HEK293T (cell line): Measurements from ENCODE around the gene PABPN1.

Source experiments
- ARNT ChIP-seq: fragments of 450-650 bp; IDR thresholded peaks from 2 replicates; pipeline ENCODE4 v1.6.1; 2017; ENCODE audit warnings: mild to moderate bottlenecking
- BHLHE40 ChIP-seq: fragments of 450-650 bp; IDR thresholded peaks from 2 replicates; pipeline ENCODE4 v1.6.1; 2016; ENCODE audit warnings: mild to moderate bottlenecking, moderate library complexity, borderline replicate concordance
- CTBP1 ChIP-seq: fragments of 450-650 bp; IDR thresholded peaks from 2 replicates; pipeline ENCODE4 v1.6.1; 2016; ENCODE audit warnings: borderline replicate concordance
- FOXA1 ChIP-seq: fragments of 450-650 bp; IDR thresholded peaks from 2 replicates; pipeline ENCODE4 v1.6.1; 2016; ENCODE audit warnings: mild to moderate bottlenecking
- FOXK2 ChIP-seq: fragments of 450-650 bp; IDR thresholded peaks from 2 replicates; pipeline ENCODE4 v1.6.1; 2016; ENCODE audit warnings: mild to moderate bottlenecking
- FOXM1 ChIP-seq: fragments of 450-650 bp; IDR thresholded peaks from 2 replicates; pipeline ENCODE4 v1.6.1; 2017; ENCODE audit warnings: mild to moderate bottlenecking, borderline replicate concordance
- L3MBTL2 ChIP-seq: fragments of 450-650 bp; conservative IDR thresholded peaks from 2 replicates; pipeline ENCODE4 v1.6.1; 2016; ENCODE audit warnings: mild to moderate bottlenecking
- NFRKB ChIP-seq: fragments of 450-650 bp; IDR thresholded peaks from 2 replicates; pipeline ENCODE4 v1.6.1; 2016; ENCODE audit warnings: mild to moderate bottlenecking, moderate library complexity
- SUZ12 ChIP-seq: fragments of 450-650 bp; IDR thresholded peaks from 2 replicates; pipeline ENCODE4 v1.6.1; 2016; ENCODE audit warnings: mild to moderate bottlenecking
- TF ChIP-seq, protein P1 (sequence below): fragments of 450-650 bp; IDR thresholded peaks from 2 replicates; pipeline ENCODE4 v1.6.1; 2016

DNA sequence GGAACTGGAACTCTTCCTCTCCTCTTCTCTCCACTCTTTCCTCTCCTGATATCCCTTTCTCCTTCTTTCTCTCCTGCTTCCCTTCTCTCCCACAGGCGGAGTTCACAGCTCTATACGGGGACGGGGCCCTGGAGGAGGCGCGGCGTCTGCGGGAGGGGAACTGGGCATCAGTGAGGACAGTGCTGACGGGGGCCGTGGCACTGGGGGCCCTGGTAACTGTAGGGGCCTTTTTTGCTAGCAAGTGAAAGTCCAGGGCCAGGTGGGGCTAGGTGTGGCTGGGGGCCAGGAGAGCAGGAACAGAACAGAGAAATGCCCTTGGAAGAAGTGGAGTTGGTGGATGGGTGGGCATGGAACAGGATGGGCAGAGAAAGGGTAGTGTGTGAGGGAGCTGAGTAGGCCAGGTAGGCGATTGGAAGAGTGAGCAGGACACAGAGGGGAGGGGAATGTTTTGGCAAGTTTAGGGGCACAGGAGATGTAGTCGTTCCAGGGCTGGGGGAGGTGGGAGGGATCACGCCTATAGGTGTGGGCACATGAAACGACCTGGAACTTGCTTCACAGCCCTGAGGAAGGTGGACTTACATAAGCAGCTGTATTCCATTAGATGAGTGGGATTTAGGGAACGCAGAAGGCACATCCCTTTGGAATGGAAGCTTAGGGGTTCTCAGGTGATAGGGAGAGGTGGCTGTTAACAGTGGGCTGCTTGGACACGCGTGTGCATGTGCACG is 12.4 kb upstream of the PABPN1 start:
- TF ChIP-seq NFRKB, result no peak
- no peak for TF ChIP-seq SUZ12
- TF ChIP-seq, protein P1, sequence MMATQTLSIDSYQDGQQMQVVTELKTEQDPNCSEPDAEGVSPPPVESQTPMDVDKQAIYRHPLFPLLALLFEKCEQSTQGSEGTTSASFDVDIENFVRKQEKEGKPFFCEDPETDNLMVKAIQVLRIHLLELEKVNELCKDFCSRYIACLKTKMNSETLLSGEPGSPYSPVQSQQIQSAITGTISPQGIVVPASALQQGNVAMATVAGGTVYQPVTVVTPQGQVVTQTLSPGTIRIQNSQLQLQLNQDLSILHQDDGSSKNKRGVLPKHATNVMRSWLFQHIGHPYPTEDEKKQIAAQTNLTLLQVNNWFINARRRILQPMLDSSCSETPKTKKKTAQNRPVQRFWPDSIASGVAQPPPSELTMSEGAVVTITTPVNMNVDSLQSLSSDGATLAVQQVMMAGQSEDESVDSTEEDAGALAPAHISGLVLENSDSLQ, result no peak
- TF ChIP-seq FOXM1, result no peak
- no peak for TF ChIP-seq CTBP1
- no peak for TF ChIP-seq L3MBTL2
- TF ChIP-seq FOXK2, result no peak
- TF ChIP-seq FOXA1, result no peak
- no peak for TF ChIP-seq BHLHE40
- TF ChIP-seq ARNT, result no peak
